HEK293 (cell line): ENCODE measurements around the gene MGA.

Experiments used
- CTCF ChIA-PET: fragments of 350-600 bp; formaldehyde crosslinking; extraction: SDS; loops from one replicate; lab custom pipeline; 2021; ENCODE audit warnings: antibody characterized with exemption; lab: Yijun Ruan, JAX
- POLR2A ChIA-PET: fragments of 300-600 bp; formaldehyde crosslinking; extraction: SDS; loops from one replicate; lab custom pipeline; 2020; ENCODE audit warnings: antibody characterized with exemption, inconsistent platforms; lab: Yijun Ruan, JAX
- H3K27ac ChIP-seq: fragments of 200-500 bp; sonication (Bioruptor generic); 2 replicates; pipeline ENCODE4 v1.5.1; 2014; ENCODE audit warnings: low read depth, low read length, control low read depth, inconsistent platforms; ENCODE audit errors: extremely low read depth
- H3K36me3 ChIP-seq, 2 experiments: fragments of 200-500 bp in 1 of 2; sonication (Bioruptor generic) in 1 of 2; 1 replicate in 1 of 2; 2 replicates in 1 of 2; pipeline ENCODE4 v1.5.1; 2014 to 2017; ENCODE audit warnings: inconsistent platforms in 2 of 2, low read length in 2 of 2; ENCODE audit not compliant: control insufficient read depth in 2 of 2, insufficient read depth in 1 of 2
- H3K4me1 ChIP-seq: fragments of 200-500 bp; sonication (Bioruptor generic); 2 replicates; pipeline ENCODE4 v1.5.1; 2014; ENCODE audit warnings: mild to moderate bottlenecking, low read length, inconsistent platforms; ENCODE audit not compliant: control insufficient read depth, insufficient read depth
- H3K4me3 ChIP-seq: 2 replicates; pipeline ENCODE4 v1.5.1; 2011; ENCODE audit warnings: low read depth, mild to moderate bottlenecking, control low read depth, low read length, moderate library complexity
- H3K9me3 ChIP-seq: fragments of 200-500 bp; sonication (Bioruptor generic); 2 replicates; pipeline ENCODE4 v1.5.1; 2014; ENCODE audit warnings: low read depth, low read length, inconsistent platforms; ENCODE audit not compliant: control insufficient read depth, insufficient read depth
- BCL6B ChIP-seq: fragments of 450-650 bp; formaldehyde crosslinking; IDR thresholded peaks from 2 replicates; pipeline ENCODE4 v1.5.1; 2017; ENCODE audit warnings: missing biosample characterization, missing genetic modification characterization
- GLIS2 ChIP-seq: fragments of 450-650 bp; formaldehyde crosslinking; IDR thresholded peaks from 2 replicates; pipeline ENCODE4 v1.5.1; 2016; ENCODE audit warnings: missing biosample characterization, missing genetic modification characterization
- HOXC10 ChIP-seq: sonication (generic); formaldehyde crosslinking; IDR thresholded peaks from 2 replicates; pipeline ENCODE4 v1.8.1; 2023; ENCODE audit warnings: mild to moderate bottlenecking, missing genetic modification reagents
- IKZF3 ChIP-seq: fragments of 450-650 bp; IDR thresholded peaks from 2 replicates; pipeline ENCODE4 v1.5.0; 2018; ENCODE audit warnings: missing biosample characterization, mild to moderate bottlenecking, missing genetic modification characterization, moderate library complexity
- KLF1 ChIP-seq: fragments of 450-650 bp; formaldehyde crosslinking; IDR thresholded peaks from 2 replicates; pipeline ENCODE4 v1.5.1; 2016; ENCODE audit warnings: missing biosample characterization, missing genetic modification characterization
- KLF8 ChIP-seq: fragments of 450-650 bp; formaldehyde crosslinking; IDR thresholded peaks from 2 replicates; pipeline ENCODE4 v1.5.1; 2016; ENCODE audit warnings: missing biosample characterization, missing genetic modification characterization
- SP7 ChIP-seq: fragments of 450-650 bp; formaldehyde crosslinking; IDR thresholded peaks from 2 replicates; pipeline ENCODE4 v1.5.1; 2016; ENCODE audit warnings: missing biosample characterization, missing genetic modification characterization
- ZFP3 ChIP-seq: fragments of 450-650 bp; formaldehyde crosslinking; IDR thresholded peaks from 2 replicates; pipeline ENCODE4 v1.5.1; 2016; ENCODE audit warnings: low read depth, missing biosample characterization, missing genetic modification characterization
- ZNF121 ChIP-seq: fragments of 450-650 bp; formaldehyde crosslinking; IDR thresholded peaks from 2 replicates; pipeline ENCODE4 v1.5.1; 2016; ENCODE audit warnings: missing biosample characterization, missing genetic modification characterization
- ZNF133 ChIP-seq: fragments of 450-650 bp; formaldehyde crosslinking; IDR thresholded peaks from 2 replicates; pipeline ENCODE4 v1.5.1; 2016; ENCODE audit warnings: missing biosample characterization, missing genetic modification characterization
- ZNF140 ChIP-seq: fragments of 450-650 bp; formaldehyde crosslinking; IDR thresholded peaks from 2 replicates; pipeline ENCODE4 v1.5.1; 2016; ENCODE audit warnings: missing biosample characterization, missing genetic modification characterization
- ZNF248 ChIP-seq: fragments of 450-650 bp; formaldehyde crosslinking; IDR thresholded peaks from 2 replicates; pipeline ENCODE4 v1.5.1; 2017; ENCODE audit warnings: missing biosample characterization, missing genetic modification characterization
- ZNF292 ChIP-seq: fragments of 450-650 bp; formaldehyde crosslinking; IDR thresholded peaks from 2 replicates; pipeline ENCODE4 v1.5.1; 2016; ENCODE audit warnings: low read depth, missing biosample characterization, missing genetic modification characterization, borderline replicate concordance
- ZNF341 ChIP-seq: fragments of 450-650 bp; formaldehyde crosslinking; IDR thresholded peaks from 2 replicates; pipeline ENCODE4; 2016; ENCODE audit warnings: low read depth, missing biosample characterization, missing genetic modification characterization
- ZNF391 ChIP-seq: fragments of 450-650 bp; formaldehyde crosslinking; IDR thresholded peaks from 2 replicates; pipeline ENCODE4 v1.5.1; 2016; ENCODE audit warnings: low read depth, missing biosample characterization, missing genetic modification characterization, borderline replicate concordance
- ZNF416 ChIP-seq: fragments of 450-650 bp; formaldehyde crosslinking; IDR thresholded peaks from 2 replicates; pipeline ENCODE4 v1.5.1; 2016; ENCODE audit warnings: missing biosample characterization, missing genetic modification characterization
- ZNF473 ChIP-seq: fragments of 450-650 bp; formaldehyde crosslinking; IDR thresholded peaks from 2 replicates; pipeline ENCODE4 v1.5.1; 2017; ENCODE audit warnings: missing biosample characterization, missing genetic modification characterization
- ZNF501 ChIP-seq: fragments of 450-650 bp; formaldehyde crosslinking; IDR thresholded peaks from 2 replicates; pipeline ENCODE4 v1.5.1; 2016; ENCODE audit warnings: missing biosample characterization, missing genetic modification characterization
- ZNF514 ChIP-seq: fragments of 450-650 bp; formaldehyde crosslinking; IDR thresholded peaks from 2 replicates; pipeline ENCODE4 v1.5.1; 2016; ENCODE audit warnings: missing biosample characterization, missing genetic modification characterization
- ZNF596 ChIP-seq: fragments of 450-650 bp; IDR thresholded peaks from 2 replicates; pipeline ENCODE4 v1.5.0; 2018; ENCODE audit warnings: missing biosample characterization, mild to moderate bottlenecking, missing genetic modification characterization, moderate library complexity
- ZNF600 ChIP-seq: fragments of 450-650 bp; formaldehyde crosslinking; IDR thresholded peaks from 2 replicates; pipeline ENCODE4 v1.5.1; 2016; ENCODE audit warnings: missing biosample characterization, missing genetic modification characterization
- TF ChIP-seq, protein P1 (sequence below): fragments of 450-650 bp; formaldehyde crosslinking; IDR thresholded peaks from 2 replicates; pipeline ENCODE4 v1.5.1; 2017; ENCODE audit warnings: missing biosample characterization, missing genetic modification characterization
- TF ChIP-seq, protein P2 (sequence below): fragments of 450-650 bp; formaldehyde crosslinking; IDR thresholded peaks from 2 replicates; pipeline ENCODE4 v1.5.1; 2016; ENCODE audit warnings: missing biosample characterization, missing genetic modification characterization

MGA gene

GRCh38 chr15:41801850-41802455, 141.7 kb downstream of the MGA start:
- Histone ChIP-seq H3K9me3 (no peaks in the 10 kb centered on the region), H3K4me3 (no peak overlapping the region)
- TF ChIP-seq IKZF3 (tag by site-specific recombination) (no peak), ZNF600 (tag by site-specific recombination) (no peak), HOXC10 (CRISPR knock-in tag) (no peak), ZNF416 (tag by site-specific recombination) (no peak)
- TF ChIP-seq, protein P1, sequence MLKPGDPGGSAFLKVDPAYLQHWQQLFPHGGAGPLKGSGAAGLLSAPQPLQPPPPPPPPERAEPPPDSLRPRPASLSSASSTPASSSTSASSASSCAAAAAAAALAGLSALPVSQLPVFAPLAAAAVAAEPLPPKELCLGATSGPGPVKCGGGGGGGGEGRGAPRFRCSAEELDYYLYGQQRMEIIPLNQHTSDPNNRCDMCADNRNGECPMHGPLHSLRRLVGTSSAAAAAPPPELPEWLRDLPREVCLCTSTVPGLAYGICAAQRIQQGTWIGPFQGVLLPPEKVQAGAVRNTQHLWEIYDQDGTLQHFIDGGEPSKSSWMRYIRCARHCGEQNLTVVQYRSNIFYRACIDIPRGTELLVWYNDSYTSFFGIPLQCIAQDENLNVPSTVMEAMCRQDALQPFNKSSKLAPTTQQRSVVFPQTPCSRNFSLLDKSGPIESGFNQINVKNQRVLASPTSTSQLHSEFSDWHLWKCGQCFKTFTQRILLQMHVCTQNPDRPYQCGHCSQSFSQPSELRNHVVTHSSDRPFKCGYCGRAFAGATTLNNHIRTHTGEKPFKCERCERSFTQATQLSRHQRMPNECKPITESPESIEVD (tag by site-specific recombination), result no peak
- TF ChIP-seq, all 188 proteins: peak for 0
- POLR2A ChIA-PET, result no interaction called here
- CTCF ChIA-PET, result interaction anchor here (0.6 to 1.7 kb wide), 4 partner anchors 9 to 103 kb away, joined by 3 to 10 read pairs (median 4); partner anchors contain the start of gene MAPKBP1
- no peak overlapping the region for H3K27ac ChIP-seq
- H3K36me3 ChIP-seq, result peaks cover 0 to 8% of the 10 kb centered on the region in 2 experiments; a peak in 1 of 3 replicates
- no peaks in the 10 kb centered on the region for H3K4me1 ChIP-seq

GRCh38 chr15:41804361-41804760, 144.2 kb downstream of the MGA start:
- ChIA-PET POLR2A (no interaction called here), CTCF (interaction anchor here (0.6 to 1.3 kb wide), 4 partner anchors 27 to 219 kb away, joined by 3 read pairs; no protein-coding TSS in a partner anchor)
- peaks cover 0 to 8% of the 10 kb centered on the region in 2 experiments; a peak in 1 of 3 replicates for H3K36me3 ChIP-seq
- H3K27ac ChIP-seq, result no peak overlapping the region
- H3K4me1 ChIP-seq, result no peaks in the 10 kb centered on the region
- no peaks in the 10 kb centered on the region for H3K9me3 ChIP-seq
- H3K4me3 ChIP-seq, result no peak overlapping the region
- TF ChIP-seq ZNF140 (tag by site-specific recombination) (no peak), ZNF133 (tag by site-specific recombination) (no peak), ZNF248 (tag by site-specific recombination) (no peak), ZNF596 (tag by site-specific recombination) (no peak), BCL6B (tag by site-specific recombination) (no peak)

DNA sequence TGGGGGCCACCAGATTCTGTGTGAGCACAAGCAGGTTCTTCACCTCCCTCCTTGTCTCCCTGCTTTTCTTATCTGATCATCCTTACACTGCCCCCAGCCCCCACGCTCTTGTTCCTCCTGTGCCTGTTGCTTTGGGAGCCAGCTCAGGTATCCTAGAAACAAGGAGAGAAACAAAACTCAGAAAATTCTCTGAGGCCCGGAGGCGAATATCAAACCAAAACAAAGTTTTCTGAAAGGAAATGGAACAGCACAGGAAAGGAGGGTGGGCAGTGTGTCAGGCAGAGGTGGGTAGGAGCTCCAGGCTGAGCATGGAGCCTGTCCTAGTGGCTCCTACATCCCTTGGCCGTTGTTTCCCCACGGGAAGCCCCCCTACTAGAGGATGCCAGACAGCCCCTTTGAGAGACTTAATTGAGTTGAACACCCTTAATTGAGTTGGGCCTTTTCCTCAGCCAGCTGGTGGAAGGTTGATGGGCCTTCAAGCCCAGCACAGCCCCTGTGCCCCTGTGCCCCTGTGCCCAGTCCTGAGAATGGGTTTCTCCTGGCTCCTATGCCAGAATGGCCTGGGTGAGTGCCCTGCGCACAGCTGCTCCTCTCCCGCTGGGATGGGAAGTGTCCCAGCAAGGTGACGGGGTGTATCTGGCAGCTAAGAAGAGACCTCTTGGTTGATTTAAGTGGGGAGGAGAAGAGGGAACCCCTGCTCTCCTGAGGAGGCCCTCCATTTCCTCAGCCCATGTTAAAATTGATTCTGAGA, 144.9 kb downstream of the MGA start:
- Histone ChIP-seq H3K9me3 (no peaks in the 10 kb centered on the region), H3K27ac (no peak overlapping the region), H3K4me3 (no peak overlapping the region), H3K4me1 (no peaks in the 10 kb centered on the region), H3K36me3 (peaks cover 0 to 8% of the 10 kb centered on the region in 2 experiments; a peak in 1 of 3 replicates)
- no peak for TF ChIP-seq ZNF514 (tag by site-specific recombination)
- TF ChIP-seq SP7 (tag by site-specific recombination), result no peak
- TF ChIP-seq ZNF341, result no peak
- TF ChIP-seq ZFP3 (tag by site-specific recombination), result no peak
- TF ChIP-seq GLIS2 (tag by site-specific recombination), result no peak
- no peak for TF ChIP-seq ZNF391
- TF ChIP-seq ZNF501 (tag by site-specific recombination), result no peak
- TF ChIP-seq ZNF121, result no peak
- TF ChIP-seq KLF8, result no peak
- no peak for TF ChIP-seq KLF1
- no peak for TF ChIP-seq ZNF292 (tag by site-specific recombination)
- TF ChIP-seq ZNF473, result no peak
- TF ChIP-seq, protein P2, sequence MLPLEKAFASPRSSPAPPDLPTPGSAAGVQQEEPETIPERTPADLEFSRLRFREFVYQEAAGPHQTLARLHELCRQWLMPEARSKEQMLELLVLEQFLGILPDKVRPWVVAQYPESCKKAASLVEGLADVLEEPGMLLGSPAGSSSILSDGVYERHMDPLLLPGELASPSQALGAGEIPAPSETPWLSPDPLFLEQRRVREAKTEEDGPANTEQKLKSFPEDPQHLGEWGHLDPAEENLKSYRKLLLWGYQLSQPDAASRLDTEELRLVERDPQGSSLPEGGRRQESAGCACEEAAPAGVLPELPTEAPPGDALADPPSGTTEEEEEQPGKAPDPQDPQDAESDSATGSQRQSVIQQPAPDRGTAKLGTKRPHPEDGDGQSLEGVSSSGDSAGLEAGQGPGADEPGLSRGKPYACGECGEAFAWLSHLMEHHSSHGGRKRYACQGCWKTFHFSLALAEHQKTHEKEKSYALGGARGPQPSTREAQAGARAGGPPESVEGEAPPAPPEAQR (tag by site-specific recombination), result no peak
- ChIA-PET POLR2A (no interaction called here), CTCF (interaction anchor here (0.7 to 1.3 kb wide), 2 partner anchors 28 to 32 kb away, joined by 3 read pairs; no protein-coding TSS in a partner anchor)
